AG10803 (cell line): ENCODE data around the gene ATP1B1.

Source experiments
- DNase-seq: peaks from one replicate; pipeline ENCODE4 v3.0.0; 2010; ENCODE audit warnings: low read depth
- H3K4me3 ChIP-seq: 2 replicates; pipeline ENCODE4 v1.5.1; 2011; ENCODE audit warnings: mild to moderate bottlenecking, low read length, control low read depth
- CTCF ChIP-seq: conservative IDR thresholded peaks from 2 replicates; pipeline ENCODE4 v1.5.1; 2011; ENCODE audit warnings: mild to moderate bottlenecking, low read length, control low read depth, inconsistent platforms

ATP1B1 gene

GRCh38 chr1:169070547-169070946, 35.9 kb upstream of the ATP1B1 start:
- no peak for TF ChIP-seq CTCF
- DNase-seq: no peak
- no peak overlapping the region for H3K4me3 ChIP-seq

GRCh38 chr1:169070958-169071357, 35.5 kb upstream of the ATP1B1 start:
- DNase-seq: no peak

GRCh38 chr1:169072945-169073725, 33.4 kb upstream of the ATP1B1 start:
- TF ChIP-seq CTCF: no peak
- no peak overlapping the region for H3K4me3 ChIP-seq
- DNase-seq: no peak

More at GRCh38 chr1:169070958-169071357, 35.5 kb upstream of the ATP1B1 start:
- H3K4me3 ChIP-seq: no peak overlapping the region
- TF ChIP-seq CTCF: no peak

- no peak for DNase-seq
- no peak for TF ChIP-seq CTCF
- no peak overlapping the region for H3K4me3 ChIP-seq
Observed at GRCh38 chr1:169078163-169078883, 28.2 kb upstream of the ATP1B1 start.

GRCh38 chr1:169081503-169082123, 24.9 kb upstream of the ATP1B1 start:
- H3K4me3 ChIP-seq: no peak overlapping the region
- no peak for TF ChIP-seq CTCF
- DNase-seq: no peak

- TF ChIP-seq CTCF: no peak
- no peak overlapping the region for H3K4me3 ChIP-seq
- DNase-seq: no peak
Observed at GRCh38 chr1:169085911-169086310, 20.6 kb upstream of the ATP1B1 start.
